SU-DHL-6 (cell line): ENCODE data around the gene GNAT3.

Experiments
- H2AFZ ChIP-seq: fragments of 200-600 bp; sonication (generic); 2 replicates; pipeline ENCODE4 v1.6.1; 2014; ENCODE audit warnings: low read depth, mild to moderate bottlenecking, moderate library complexity, mixed read lengths, antibody characterized with exemption, low read length; ENCODE audit not compliant: severe bottlenecking
- H3F3A ChIP-seq: fragments of 200-600 bp; shearing (Covaris generic); 2 replicates; pipeline ENCODE4 v1.6.0; 2016; ENCODE audit warnings: antibody characterized with exemption, mild to moderate bottlenecking; ENCODE audit not compliant: insufficient read depth
- H3K27ac ChIP-seq: fragments of 200-600 bp; sonication (generic); 2 replicates; pipeline ENCODE4 v1.5.1; 2016; ENCODE audit warnings: low read depth, mild to moderate bottlenecking, low read length, moderate library complexity, mixed read lengths
- H3K27me3 ChIP-seq: fragments of 200-600 bp; sonication (generic), shearing (Covaris generic); 2 replicates; pipeline ENCODE4 v1.6.0; 2014; ENCODE audit warnings: mild to moderate bottlenecking, low read length
- H3K36me3 ChIP-seq: fragments of 200-600 bp; sonication (generic); 2 replicates; pipeline ENCODE4 v1.6.1; 2014; ENCODE audit warnings: mild to moderate bottlenecking, low read length, mixed read lengths
- H3K4me2 ChIP-seq: fragments of 300-600, 200-600 bp; shearing (Covaris generic), sonication (generic); 2 replicates; pipeline ENCODE4 v1.6.0; 2014; ENCODE audit warnings: low read length, low read depth, mild to moderate bottlenecking; ENCODE audit not compliant: poor library complexity, severe bottlenecking
- H3K4me3 ChIP-seq: fragments of 200-600 bp; sonication (generic); 2 replicates; pipeline ENCODE4 v1.5.1; 2014; ENCODE audit warnings: antibody characterized with exemption, low read length, mild to moderate bottlenecking, mixed read lengths; ENCODE audit not compliant: insufficient read depth, poor library complexity, severe bottlenecking
- H3K79me2 ChIP-seq: fragments of 200-600 bp; sonication (generic); 2 replicates; pipeline ENCODE4 v1.6.1; 2014; ENCODE audit warnings: mild to moderate bottlenecking, low read length, moderate library complexity; ENCODE audit not compliant: insufficient read depth
- H3K9ac ChIP-seq: fragments of 200-600 bp; sonication (generic); 2 replicates; pipeline ENCODE4 v1.7.0; 2014; ENCODE audit warnings: mild to moderate bottlenecking, low read length
- H3K9me2 ChIP-seq: fragments of 200-600 bp; sonication (generic); replicated peaks from 2 replicates; pipeline ENCODE4 v1.6.1; 2014; ENCODE audit warnings: low read length; ENCODE audit not compliant: insufficient read depth
- H3K9me3 ChIP-seq: fragments of 200-600 bp; sonication (generic); 2 replicates; pipeline ENCODE4 v1.6.1; 2014; ENCODE audit warnings: low read length, mixed read lengths; ENCODE audit not compliant: insufficient read depth
- H4K20me1 ChIP-seq: fragments of 200-600 bp; sonication (generic); 2 replicates; pipeline ENCODE4 v1.6.1; 2014; ENCODE audit warnings: low read depth, mild to moderate bottlenecking, antibody characterized with exemption, low read length, moderate library complexity, mixed read lengths
- EZH2phosphoT487 ChIP-seq: fragments of 200-600 bp; sonication (generic), shearing (Covaris generic); conservative IDR thresholded peaks from 2 replicates; pipeline ENCODE4 v1.6.1; 2018; ENCODE audit warnings: mild to moderate bottlenecking, antibody characterized with exemption, low read length, moderate library complexity, mixed read lengths
- TF ChIP-seq, protein P1 (sequence below): fragments of 200-600 bp; sonication (generic); IDR thresholded peaks from one replicate; pipeline ENCODE4 v1.5.1; 2017; ENCODE audit warnings: antibody characterized with exemption, mild to moderate bottlenecking, low read length, moderate library complexity; ENCODE audit not compliant: insufficient read depth, poor library complexity, severe bottlenecking

The GNAT3 gene

DNA sequence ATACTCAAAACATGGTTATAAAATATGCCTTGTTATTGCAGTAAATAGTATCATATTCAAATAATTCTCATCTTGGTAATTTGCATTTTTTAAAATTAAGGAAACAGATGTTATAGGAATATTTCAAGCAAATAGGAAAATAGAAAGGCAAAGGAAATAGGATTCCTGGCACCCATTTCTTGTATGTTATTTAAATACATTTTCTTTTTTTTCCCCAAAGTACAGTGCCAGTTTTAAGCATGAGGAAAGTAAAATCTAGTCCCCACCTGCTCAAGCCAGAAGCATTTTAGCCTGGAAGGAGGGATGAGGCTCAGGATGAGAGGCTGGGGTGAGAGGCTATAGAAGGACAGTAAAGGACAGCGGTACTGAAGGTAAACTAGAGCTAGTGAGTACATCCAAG, 38.1 kb downstream of the GNAT3 start:
- H3K9me3 ChIP-seq = no peaks in the 10 kb centered on the region
- no peak overlapping the region for H3K4me2 ChIP-seq
- no peak for TF ChIP-seq EZH2phosphoT487
- TF ChIP-seq, protein P1, sequence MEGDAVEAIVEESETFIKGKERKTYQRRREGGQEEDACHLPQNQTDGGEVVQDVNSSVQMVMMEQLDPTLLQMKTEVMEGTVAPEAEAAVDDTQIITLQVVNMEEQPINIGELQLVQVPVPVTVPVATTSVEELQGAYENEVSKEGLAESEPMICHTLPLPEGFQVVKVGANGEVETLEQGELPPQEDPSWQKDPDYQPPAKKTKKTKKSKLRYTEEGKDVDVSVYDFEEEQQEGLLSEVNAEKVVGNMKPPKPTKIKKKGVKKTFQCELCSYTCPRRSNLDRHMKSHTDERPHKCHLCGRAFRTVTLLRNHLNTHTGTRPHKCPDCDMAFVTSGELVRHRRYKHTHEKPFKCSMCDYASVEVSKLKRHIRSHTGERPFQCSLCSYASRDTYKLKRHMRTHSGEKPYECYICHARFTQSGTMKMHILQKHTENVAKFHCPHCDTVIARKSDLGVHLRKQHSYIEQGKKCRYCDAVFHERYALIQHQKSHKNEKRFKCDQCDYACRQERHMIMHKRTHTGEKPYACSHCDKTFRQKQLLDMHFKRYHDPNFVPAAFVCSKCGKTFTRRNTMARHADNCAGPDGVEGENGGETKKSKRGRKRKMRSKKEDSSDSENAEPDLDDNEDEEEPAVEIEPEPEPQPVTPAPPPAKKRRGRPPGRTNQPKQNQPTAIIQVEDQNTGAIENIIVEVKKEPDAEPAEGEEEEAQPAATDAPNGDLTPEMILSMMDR = no peak
- no peak overlapping the region for H3K4me3 ChIP-seq
- no peaks in the 10 kb centered on the region for H3K27me3 ChIP-seq
- H3F3A ChIP-seq = no peaks in the 10 kb centered on the region
- no peak overlapping the region for H3K27ac ChIP-seq
- no peak overlapping the region for H2AFZ ChIP-seq
- H3K79me2 ChIP-seq = no peaks in the 10 kb centered on the region
- no peaks in the 10 kb centered on the region for H3K36me3 ChIP-seq
- no peak overlapping the region for H3K9ac ChIP-seq
- no peaks in the 10 kb centered on the region for H4K20me1 ChIP-seq
- H3K9me2 ChIP-seq = no peaks in the 10 kb centered on the region

GRCh38 chr7:80472491-80473200, 39.2 kb downstream of the GNAT3 start:
- Histone ChIP-seq H3K27me3 (no peaks in the 10 kb centered on the region), H3K9ac (no peak overlapping the region), H3K79me2 (no peaks in the 10 kb centered on the region), H3K9me2 (no peaks in the 10 kb centered on the region), H4K20me1 (no peaks in the 10 kb centered on the region), H3F3A (no peaks in the 10 kb centered on the region), H3K36me3 (no peaks in the 10 kb centered on the region), H2AFZ (no peak overlapping the region), H3K9me3 (no peaks in the 10 kb centered on the region), H3K27ac (no peak overlapping the region), H3K4me3 (no peak overlapping the region), H3K4me2 (no peak overlapping the region)
- TF ChIP-seq EZH2phosphoT487 = no peak
- TF ChIP-seq, protein P1 = no peak

DNA sequence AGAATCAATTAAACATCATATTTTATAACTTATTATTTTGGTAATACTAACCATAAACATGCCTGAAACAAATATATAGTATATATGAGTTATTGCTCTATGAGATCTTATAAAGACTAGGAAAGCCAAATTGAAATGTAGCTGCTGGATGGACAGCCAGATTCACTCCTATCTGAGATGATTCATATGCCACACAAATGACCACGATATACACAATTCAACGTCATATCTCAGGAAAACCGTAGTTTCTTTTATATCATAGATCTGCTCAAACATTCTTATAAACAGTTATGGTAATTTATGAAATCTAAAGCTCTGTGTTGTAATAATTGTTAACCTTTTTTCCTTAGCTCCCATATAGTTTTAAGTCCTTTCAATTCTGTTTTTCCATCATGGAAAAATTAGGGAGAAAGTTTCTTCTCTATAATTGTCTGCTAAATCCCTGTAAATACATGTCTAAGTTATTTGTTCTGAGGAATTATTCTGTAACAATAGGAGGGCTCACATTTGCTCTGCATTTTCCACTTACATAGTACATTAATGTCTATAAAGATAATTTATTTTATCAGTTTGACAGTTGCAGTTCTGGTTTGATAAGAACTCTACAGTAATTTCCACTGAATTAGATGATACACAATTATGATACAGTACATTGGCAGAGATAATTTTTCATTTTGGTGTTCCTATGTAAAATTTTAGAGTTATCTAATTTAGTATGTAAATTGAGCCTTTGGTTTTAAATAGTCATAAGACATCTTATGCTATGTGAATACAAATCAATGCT, 42.7 kb downstream of the GNAT3 start:
- Histone ChIP-seq H3K9ac (no peak overlapping the region), H3K4me2 (no peak overlapping the region), H3K79me2 (no peaks in the 10 kb centered on the region), H3K36me3 (no peaks in the 10 kb centered on the region), H3K27ac (no peak overlapping the region), H3K27me3 (no peaks in the 10 kb centered on the region), H3K4me3 (no peak overlapping the region), H4K20me1 (no peaks in the 10 kb centered on the region), H3F3A (no peaks in the 10 kb centered on the region), H2AFZ (no peak overlapping the region), H3K9me3 (no peaks in the 10 kb centered on the region), H3K9me2 (no peaks in the 10 kb centered on the region)
- TF ChIP-seq, protein P1 = no peak
- no peak for TF ChIP-seq EZH2phosphoT487
